Colonic mucosa (tissue), 4 donors: ENCODE results near the gene LILRB5. TPM values are rescaled to one million over a fixed set of nuclear protein-coding genes. Genes with fewer than 3 reads are reported as not detected.
A peak's percentile ranks its signal among the peaks of the same experiment; 100 is the strongest.

Experiments
- DNase-seq: peaks from one replicate; pipeline ENCODE4 v3.0.0-alpha.2; 2020
- H3K27ac ChIP-seq: fragments of 200-600 bp; one replicate; pipeline ENCODE4 v1.8.0; 2021
- H3K27me3 ChIP-seq: fragments of 200-600 bp; one replicate; pipeline ENCODE4 v1.8.0; 2021
- H3K36me3 ChIP-seq: fragments of 200-600 bp; one replicate; pipeline ENCODE4 v1.8.0; 2021
- H3K4me1 ChIP-seq: fragments of 200-600 bp; one replicate; pipeline ENCODE4 v1.8.0; 2021; ENCODE audit warnings: mild to moderate bottlenecking
- H3K4me3 ChIP-seq: fragments of 200-600 bp; one replicate; pipeline ENCODE4 v1.8.0; 2021
- H3K9ac ChIP-seq, 2 donors: one replicate each; pipeline ENCODE4 v1.7.0; 2013; ENCODE audit warnings: control low read depth in 2 of 2, low read depth in 2 of 2, low read length in 2 of 2
- H3K9me3 ChIP-seq: fragments of 200-600 bp; one replicate; pipeline ENCODE4 v1.8.0; 2021
- intact Hi-C: fragments of 100-400 bp; cut with DNase I; formaldehyde crosslinking; loops from one replicate; pipeline ENCODE4 v1.14.1; 2022
- total RNA-seq, 2 donors: library from RNA; stranded (reverse); fragmentation: NEBNext Ultra II Directional in 1 of 2; extraction: Animal tissue kit (Norgen Biotek cat#: 25700) in 1 of 2; gene quantifications; one replicate each; pipeline ENCODE4 v1.2.1, GENCODE V29; 2021
- TF ChIP-seq, protein P1 (sequence below): fragments of 200-600 bp; IDR thresholded peaks from one replicate; pipeline ENCODE4 v1.8.0; 2022; ENCODE audit warnings: antibody characterized with exemption, mild to moderate bottlenecking
- donor health status: healthy.
- donor health status: DM: no; HTN: no; CAD: no.
- donor health status: DM: no; HTN: no; CAD: no.

Gene LILRB5
- total RNA-seq, 2 donors from 2014 or later, result 2.2 to 8.6 TPM

DNA sequence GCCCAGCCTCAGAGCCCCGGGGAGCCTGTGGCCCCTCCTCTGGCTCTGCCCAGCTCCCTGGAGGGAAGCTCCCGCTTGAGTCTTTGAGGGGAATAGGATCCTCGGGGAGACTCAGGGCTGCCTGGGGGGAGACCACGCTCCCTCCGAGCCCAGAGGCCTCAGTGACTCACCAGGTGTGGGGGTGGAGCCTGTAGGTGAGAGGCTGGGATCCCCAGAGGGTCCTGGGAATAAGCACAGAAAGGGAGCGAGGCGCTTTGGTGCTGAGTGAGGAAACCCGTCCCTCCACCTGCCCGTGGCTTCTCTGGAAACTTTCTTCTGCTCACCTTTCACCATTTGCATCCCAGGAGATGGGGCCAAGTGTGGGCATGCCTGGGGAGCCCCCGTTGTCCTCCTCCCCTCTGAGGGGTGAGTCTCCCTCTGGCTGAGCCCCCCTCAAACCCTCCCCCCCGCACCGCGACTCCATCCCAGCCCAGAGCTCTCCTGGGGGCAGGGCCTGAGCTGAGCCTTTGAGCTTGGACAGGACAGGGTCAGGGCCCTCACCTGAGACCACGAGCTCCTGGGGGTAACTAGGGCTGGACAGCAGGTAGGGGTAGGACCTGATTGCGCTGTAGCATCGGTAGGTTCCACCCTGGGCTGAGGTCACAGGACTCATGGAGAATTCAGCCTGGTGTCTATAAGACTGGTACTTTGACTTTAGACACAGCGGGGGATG lies 2.7 kb downstream of the LILRB5 start:
- TF ChIP-seq, protein P1, sequence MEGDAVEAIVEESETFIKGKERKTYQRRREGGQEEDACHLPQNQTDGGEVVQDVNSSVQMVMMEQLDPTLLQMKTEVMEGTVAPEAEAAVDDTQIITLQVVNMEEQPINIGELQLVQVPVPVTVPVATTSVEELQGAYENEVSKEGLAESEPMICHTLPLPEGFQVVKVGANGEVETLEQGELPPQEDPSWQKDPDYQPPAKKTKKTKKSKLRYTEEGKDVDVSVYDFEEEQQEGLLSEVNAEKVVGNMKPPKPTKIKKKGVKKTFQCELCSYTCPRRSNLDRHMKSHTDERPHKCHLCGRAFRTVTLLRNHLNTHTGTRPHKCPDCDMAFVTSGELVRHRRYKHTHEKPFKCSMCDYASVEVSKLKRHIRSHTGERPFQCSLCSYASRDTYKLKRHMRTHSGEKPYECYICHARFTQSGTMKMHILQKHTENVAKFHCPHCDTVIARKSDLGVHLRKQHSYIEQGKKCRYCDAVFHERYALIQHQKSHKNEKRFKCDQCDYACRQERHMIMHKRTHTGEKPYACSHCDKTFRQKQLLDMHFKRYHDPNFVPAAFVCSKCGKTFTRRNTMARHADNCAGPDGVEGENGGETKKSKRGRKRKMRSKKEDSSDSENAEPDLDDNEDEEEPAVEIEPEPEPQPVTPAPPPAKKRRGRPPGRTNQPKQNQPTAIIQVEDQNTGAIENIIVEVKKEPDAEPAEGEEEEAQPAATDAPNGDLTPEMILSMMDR, result no peak
- no peak overlapping the region for H3K9ac ChIP-seq
- no peak overlapping the region for H3K4me3 ChIP-seq
- DNase-seq, result no peak
- intact Hi-C loops, result no loop called here
- no peaks in the 10 kb centered on the region for H3K36me3 ChIP-seq
- H3K27ac ChIP-seq, result no peak overlapping the region
- H3K27me3 ChIP-seq, result peaks cover 3% of the 10 kb centered on the region
- no peaks in the 10 kb centered on the region for H3K9me3 ChIP-seq
- no peaks in the 10 kb centered on the region for H3K4me1 ChIP-seq

GRCh38 chr19:54253331-54254194 lies 3.5 kb downstream of the LILRB5 start:
- no peak overlapping the region for H3K27ac ChIP-seq
- H3K4me1 ChIP-seq, result no peaks in the 10 kb centered on the region
- TF ChIP-seq, protein P1, result no peak
- DNase-seq, result no peak
- no peaks in the 10 kb centered on the region for H3K36me3 ChIP-seq
- no peaks in the 10 kb centered on the region for H3K9me3 ChIP-seq
- intact Hi-C loops, result no loop called here
- no peak overlapping the region for H3K9ac ChIP-seq
- H3K4me3 ChIP-seq, result no peak overlapping the region
- peaks cover 3% of the 10 kb centered on the region for H3K27me3 ChIP-seq

- H3K4me3 ChIP-seq, result no peak overlapping the region
- no peaks in the 10 kb centered on the region for H3K4me1 ChIP-seq
- TF ChIP-seq, protein P1, result no peak
- DNase-seq, result no peak
- H3K36me3 ChIP-seq, result no peaks in the 10 kb centered on the region
- no peak overlapping the region for H3K27ac ChIP-seq
- no peaks in the 10 kb centered on the region for H3K9me3 ChIP-seq
- no peak overlapping the region for H3K9ac ChIP-seq
- intact Hi-C loops, result no loop called here
- no peaks in the 10 kb centered on the region for H3K27me3 ChIP-seq
Measured at GRCh38 chr19:54252845-54253244, 4.2 kb downstream of the LILRB5 start.

GRCh38 chr19:54252243-54252642 lies 4.8 kb downstream of the LILRB5 start:
- no peak for DNase-seq
- Histone ChIP-seq H3K9ac (no peak overlapping the region), H3K4me3 (no peak overlapping the region), H3K36me3 (no peaks in the 10 kb centered on the region), H3K4me1 (no peaks in the 10 kb centered on the region), H3K27me3 (no peaks in the 10 kb centered on the region), H3K27ac (no peak overlapping the region), H3K9me3 (no peaks in the 10 kb centered on the region)
- intact Hi-C loops, result no loop called here
- TF ChIP-seq, protein P1, result no peak

DNA sequence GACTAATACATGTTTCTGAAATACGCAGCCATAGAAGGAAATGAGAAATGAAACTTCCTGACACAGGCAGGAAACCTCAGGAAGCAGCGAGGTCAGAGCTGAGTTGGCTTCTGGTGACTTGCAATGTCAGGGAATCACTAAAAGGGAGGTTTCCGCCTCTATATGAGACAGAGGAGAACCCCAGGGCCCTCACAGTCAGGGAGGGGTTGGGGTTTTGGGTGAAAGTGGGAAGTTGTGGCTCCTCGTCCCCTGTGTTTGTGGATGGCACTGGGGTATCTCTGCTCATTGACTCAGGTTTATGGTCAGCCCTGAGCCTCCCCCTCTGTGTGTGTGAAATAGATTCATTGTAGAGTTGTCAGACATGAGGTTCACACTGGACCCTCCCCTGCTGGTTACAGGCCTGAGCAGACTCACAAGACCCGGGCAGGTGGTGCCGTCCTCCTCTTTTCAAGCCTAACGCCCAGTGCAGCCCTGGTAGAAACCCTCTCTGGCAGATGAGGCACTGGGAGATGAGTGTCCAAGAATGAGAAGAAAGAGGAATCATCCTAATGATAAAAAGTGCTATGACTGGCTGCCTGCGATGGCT lies 9.0 kb downstream of the LILRB5 start:
- Histone ChIP-seq H3K36me3 (no peaks in the 10 kb centered on the region), H3K9ac (no peak overlapping the region), H3K27ac (peak overlapping the region; percentile 27), H3K4me3 (no peak overlapping the region), H3K27me3 (no peaks in the 10 kb centered on the region), H3K9me3 (no peaks in the 10 kb centered on the region), H3K4me1 (no peaks in the 10 kb centered on the region)
- TF ChIP-seq, protein P1, result no peak
- intact Hi-C loops, result no loop called here
- no peak for DNase-seq
